WTC11 (cell line): ENCODE measurements around the gene OAS2. TPM values are rescaled to one million over a fixed set of nuclear protein-coding genes. Genes with fewer than 3 reads are reported as not detected.

Experiments
- ATAC-seq: fragments of 200-7000 bp; cut with Tn5 transposase; 2 replicates; pipeline ENCODE4 v1.10.0; 2021; ENCODE audit warnings: mild to moderate bottlenecking, moderate library complexity
- CTCF ChIA-PET: fragments of 300-600 bp; sonication (Branson Sonifier 250); formaldehyde crosslinking; loops from one replicate; lab custom pipeline; 2021; ENCODE audit warnings: antibody characterized with exemption; lab: Charles Lee
- POLR2A ChIA-PET: fragments of 350-600 bp; sonication (Branson Sonifier 250); formaldehyde crosslinking; loops from one replicate; lab custom pipeline; 2021; ENCODE audit warnings: antibody characterized with exemption; lab: Charles Lee
- DNase-seq: peaks from one replicate; pipeline ENCODE4 v3.0.0; 2021; ENCODE audit warnings: low spot score
- H3K27ac Mint-ChIP-seq: 2 replicates; pipeline ENCODE4 v1.8.0; 2021; ENCODE audit warnings: mixed read lengths
- H3K27me3 Mint-ChIP-seq: 2 replicates; pipeline ENCODE4 v1.8.0; 2021; ENCODE audit warnings: low read depth, mild to moderate bottlenecking, moderate library complexity, mixed read lengths
- H3K36me3 Mint-ChIP-seq: 2 replicates; pipeline ENCODE4 v1.8.0; 2021; ENCODE audit warnings: mixed read lengths
- H3K4me1 Mint-ChIP-seq: 2 replicates; pipeline ENCODE4 v1.8.0; 2022; ENCODE audit warnings: mixed read lengths
- H3K4me3 Mint-ChIP-seq: 2 replicates; pipeline ENCODE4 v1.8.0; 2021; ENCODE audit warnings: mild to moderate bottlenecking, moderate library complexity, mixed read lengths
- H3K9me3 Mint-ChIP-seq: 2 replicates; pipeline ENCODE4 v1.8.0; 2021; ENCODE audit warnings: mixed read lengths
- CREM ChIP-seq: sonication (generic); formaldehyde crosslinking; IDR thresholded peaks from 2 replicates; pipeline ENCODE4 v1.8.1; 2022; ENCODE audit warnings: mild to moderate bottlenecking, missing genetic modification reagents, moderate library complexity
- FOXP1 ChIP-seq: sonication (generic); formaldehyde crosslinking; IDR thresholded peaks from 2 replicates; pipeline ENCODE4 v1.8.0; 2022; ENCODE audit warnings: missing genetic modification reagents, mild to moderate bottlenecking, moderate library complexity, borderline replicate concordance
- JAZF1 ChIP-seq: fragments of 250-450 bp; sonication (Bioruptor Pico); IDR thresholded peaks from 2 replicates; pipeline ENCODE4 v1.9.0; 2021; ENCODE audit warnings: moderate library complexity, mild to moderate bottlenecking, inconsistent platforms
- KAT7 ChIP-seq: sonication (generic); formaldehyde crosslinking; IDR thresholded peaks from 2 replicates; pipeline ENCODE4 v1.8.1; 2023; ENCODE audit warnings: missing genetic modification reagents, mild to moderate bottlenecking, borderline replicate concordance
- MXD4 ChIP-seq: fragments of 250-450 bp; sonication (Bioruptor Pico); IDR thresholded peaks from 2 replicates; pipeline ENCODE4 v1.8.0; 2021; ENCODE audit warnings: mild to moderate bottlenecking, moderate library complexity, borderline replicate concordance
- NFE2L1 ChIP-seq: sonication (generic); formaldehyde crosslinking; IDR thresholded peaks from 2 replicates; pipeline ENCODE4 v1.8.1; 2023; ENCODE audit warnings: missing genetic modification reagents
- NR2C2 ChIP-seq: sonication (generic); formaldehyde crosslinking; IDR thresholded peaks from 2 replicates; pipeline ENCODE4 v1.8.0; 2022; ENCODE audit warnings: mild to moderate bottlenecking, missing genetic modification reagents
- NR3C1 ChIP-seq: sonication (generic); formaldehyde crosslinking; conservative IDR thresholded peaks from 2 replicates; pipeline ENCODE4 v1.8.1; 2023; ENCODE audit warnings: low read depth, mild to moderate bottlenecking, missing genetic modification reagents
- OVOL2 ChIP-seq: fragments of 250-450 bp; sonication (Bioruptor Pico); IDR thresholded peaks from 2 replicates; pipeline ENCODE4 v1.9.0; 2021; ENCODE audit warnings: mild to moderate bottlenecking, borderline replicate concordance
- SP1 ChIP-seq: sonication (generic); formaldehyde crosslinking; conservative IDR thresholded peaks from 2 replicates; pipeline ENCODE4 v1.8.1; 2022; ENCODE audit warnings: missing genetic modification reagents
- TEAD1 ChIP-seq: sonication (generic); formaldehyde crosslinking; IDR thresholded peaks from 2 replicates; pipeline ENCODE4 v1.8.0; 2022; ENCODE audit warnings: mild to moderate bottlenecking, missing genetic modification reagents
- ZBTB21 ChIP-seq: sonication (generic); formaldehyde crosslinking; IDR thresholded peaks from 2 replicates; pipeline ENCODE4 v1.8.1; 2023; ENCODE audit warnings: mild to moderate bottlenecking, missing genetic modification reagents, borderline replicate concordance
- ZNF121 ChIP-seq: sonication (generic); formaldehyde crosslinking; IDR thresholded peaks from 2 replicates; pipeline ENCODE4 v1.8.0; 2023; ENCODE audit warnings: missing genetic modification reagents
- total RNA-seq: library from RNA; stranded (reverse); gene quantifications from 3 replicates; pipeline ENCODE4 v1.2.3, GENCODE V29; 2021
- TF ChIP-seq, protein P1 (sequence below): sonication (generic); formaldehyde crosslinking; conservative IDR thresholded peaks from 2 replicates; pipeline ENCODE4 v1.8.1; 2023; ENCODE audit warnings: mild to moderate bottlenecking, low read depth, missing genetic modification reagents, moderate library complexity
- TF ChIP-seq, protein P2 (sequence below): fragments of 250-450 bp; sonication (Bioruptor Pico); IDR thresholded peaks from 2 replicates; pipeline ENCODE4 v1.9.0; 2021; ENCODE audit warnings: mild to moderate bottlenecking, borderline replicate concordance
- TF ChIP-seq, protein P3 (sequence below): sonication (generic); formaldehyde crosslinking; IDR thresholded peaks from 2 replicates; pipeline ENCODE4 v1.8.0; 2023; ENCODE audit warnings: missing genetic modification reagents
- TF ChIP-seq, protein P4 (sequence below): sonication (generic); formaldehyde crosslinking; IDR thresholded peaks from 2 replicates; pipeline ENCODE4 v1.8.0; 2022; ENCODE audit warnings: mild to moderate bottlenecking, missing genetic modification reagents
- TF ChIP-seq, protein P5 (sequence below): sonication (generic); formaldehyde crosslinking; conservative IDR thresholded peaks from 2 replicates; pipeline ENCODE4 v1.8.1; 2022; ENCODE audit warnings: mild to moderate bottlenecking, missing genetic modification reagents
- TF ChIP-seq, protein P6 (sequence below): fragments of 250-450 bp; sonication (Bioruptor Pico); IDR thresholded peaks from 2 replicates; pipeline ENCODE4 v1.9.0; 2021; ENCODE audit warnings: mild to moderate bottlenecking
- TF ChIP-seq, protein P7 (sequence below): fragments of 250-450 bp; sonication (Bioruptor Pico); IDR thresholded peaks from 2 replicates; pipeline ENCODE4 v2.1.2; 2022; ENCODE audit warnings: mild to moderate bottlenecking, moderate library complexity

Gene OAS2
- total RNA-seq, 1 experiment from 2014 or later: 0.28 TPM

DNA sequence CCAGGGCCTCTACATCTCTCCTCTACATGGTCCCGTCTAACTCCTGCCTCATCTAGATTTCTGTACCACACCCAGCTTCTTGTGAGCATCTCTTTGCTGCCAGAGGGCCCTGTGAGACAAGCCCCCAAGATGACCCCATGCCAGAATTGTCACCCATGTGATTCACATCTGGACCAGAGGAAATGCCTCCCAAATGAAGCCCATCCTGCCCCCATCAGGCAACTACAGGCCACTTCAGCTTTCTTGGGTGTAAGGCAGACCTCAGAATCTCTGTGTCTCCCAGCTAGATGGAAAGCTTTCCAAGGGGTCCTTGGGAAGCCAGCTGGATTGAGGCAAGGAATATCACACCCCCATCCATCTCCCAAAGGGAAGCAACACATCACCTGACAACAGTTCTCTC lies 49.3 kb upstream of the OAS2 start:
- Mint-ChIP-seq H3K27ac (no peak overlapping the region), H3K4me1 (peaks cover 9% of the 10 kb centered on the region)

DNA sequence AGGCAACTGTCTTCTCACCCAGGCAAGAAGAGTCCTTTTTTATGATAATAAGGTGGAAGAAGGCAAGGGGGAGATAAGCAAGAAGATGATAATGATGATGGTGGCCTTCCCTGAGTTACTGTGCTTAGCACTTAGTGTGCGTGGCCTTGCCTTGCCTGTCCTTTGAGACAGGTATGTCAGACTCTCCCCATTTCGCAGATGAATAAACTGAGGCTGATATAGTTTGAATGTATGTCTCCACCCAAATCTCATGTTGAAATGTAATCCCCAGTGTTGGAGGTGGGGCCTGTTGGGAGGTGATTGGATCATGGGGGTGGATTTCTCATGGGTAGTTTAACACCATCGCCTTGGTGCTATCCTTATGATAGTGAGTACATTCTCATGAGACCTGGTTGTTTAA lies 48.6 kb upstream of the OAS2 start:
- H3K27me3 Mint-ChIP-seq: peaks cover 14% of the 10 kb centered on the region
- ATAC-seq (no peak), DNase-seq (no peak)
- H3K27ac Mint-ChIP-seq: no peak overlapping the region
- H3K9me3 Mint-ChIP-seq: peaks cover 25% of the 10 kb centered on the region
- H3K4me3 Mint-ChIP-seq: no peak overlapping the region
- CTCF ChIA-PET: interaction anchor here (0.6 to 1.7 kb wide), 4 partner anchors 14 to 143 kb away, joined by 3 to 8 read pairs (median 4); no protein-coding TSS in a partner anchor
- H3K36me3 Mint-ChIP-seq: peaks cover 16% of the 10 kb centered on the region
- POLR2A ChIA-PET: no interaction called here
- peaks cover 9% of the 10 kb centered on the region for H3K4me1 Mint-ChIP-seq
- TF ChIP-seq SP1: no peak
- no peak for TF ChIP-seq JAZF1 (CRISPR knock-in tag)
- TF ChIP-seq, protein P1, sequence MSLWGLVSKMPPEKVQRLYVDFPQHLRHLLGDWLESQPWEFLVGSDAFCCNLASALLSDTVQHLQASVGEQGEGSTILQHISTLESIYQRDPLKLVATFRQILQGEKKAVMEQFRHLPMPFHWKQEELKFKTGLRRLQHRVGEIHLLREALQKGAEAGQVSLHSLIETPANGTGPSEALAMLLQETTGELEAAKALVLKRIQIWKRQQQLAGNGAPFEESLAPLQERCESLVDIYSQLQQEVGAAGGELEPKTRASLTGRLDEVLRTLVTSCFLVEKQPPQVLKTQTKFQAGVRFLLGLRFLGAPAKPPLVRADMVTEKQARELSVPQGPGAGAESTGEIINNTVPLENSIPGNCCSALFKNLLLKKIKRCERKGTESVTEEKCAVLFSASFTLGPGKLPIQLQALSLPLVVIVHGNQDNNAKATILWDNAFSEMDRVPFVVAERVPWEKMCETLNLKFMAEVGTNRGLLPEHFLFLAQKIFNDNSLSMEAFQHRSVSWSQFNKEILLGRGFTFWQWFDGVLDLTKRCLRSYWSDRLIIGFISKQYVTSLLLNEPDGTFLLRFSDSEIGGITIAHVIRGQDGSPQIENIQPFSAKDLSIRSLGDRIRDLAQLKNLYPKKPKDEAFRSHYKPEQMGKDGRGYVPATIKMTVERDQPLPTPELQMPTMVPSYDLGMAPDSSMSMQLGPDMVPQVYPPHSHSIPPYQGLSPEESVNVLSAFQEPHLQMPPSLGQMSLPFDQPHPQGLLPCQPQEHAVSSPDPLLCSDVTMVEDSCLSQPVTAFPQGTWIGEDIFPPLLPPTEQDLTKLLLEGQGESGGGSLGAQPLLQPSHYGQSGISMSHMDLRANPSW (CRISPR knock-in tag): no peak
- TF ChIP-seq, protein P2, sequence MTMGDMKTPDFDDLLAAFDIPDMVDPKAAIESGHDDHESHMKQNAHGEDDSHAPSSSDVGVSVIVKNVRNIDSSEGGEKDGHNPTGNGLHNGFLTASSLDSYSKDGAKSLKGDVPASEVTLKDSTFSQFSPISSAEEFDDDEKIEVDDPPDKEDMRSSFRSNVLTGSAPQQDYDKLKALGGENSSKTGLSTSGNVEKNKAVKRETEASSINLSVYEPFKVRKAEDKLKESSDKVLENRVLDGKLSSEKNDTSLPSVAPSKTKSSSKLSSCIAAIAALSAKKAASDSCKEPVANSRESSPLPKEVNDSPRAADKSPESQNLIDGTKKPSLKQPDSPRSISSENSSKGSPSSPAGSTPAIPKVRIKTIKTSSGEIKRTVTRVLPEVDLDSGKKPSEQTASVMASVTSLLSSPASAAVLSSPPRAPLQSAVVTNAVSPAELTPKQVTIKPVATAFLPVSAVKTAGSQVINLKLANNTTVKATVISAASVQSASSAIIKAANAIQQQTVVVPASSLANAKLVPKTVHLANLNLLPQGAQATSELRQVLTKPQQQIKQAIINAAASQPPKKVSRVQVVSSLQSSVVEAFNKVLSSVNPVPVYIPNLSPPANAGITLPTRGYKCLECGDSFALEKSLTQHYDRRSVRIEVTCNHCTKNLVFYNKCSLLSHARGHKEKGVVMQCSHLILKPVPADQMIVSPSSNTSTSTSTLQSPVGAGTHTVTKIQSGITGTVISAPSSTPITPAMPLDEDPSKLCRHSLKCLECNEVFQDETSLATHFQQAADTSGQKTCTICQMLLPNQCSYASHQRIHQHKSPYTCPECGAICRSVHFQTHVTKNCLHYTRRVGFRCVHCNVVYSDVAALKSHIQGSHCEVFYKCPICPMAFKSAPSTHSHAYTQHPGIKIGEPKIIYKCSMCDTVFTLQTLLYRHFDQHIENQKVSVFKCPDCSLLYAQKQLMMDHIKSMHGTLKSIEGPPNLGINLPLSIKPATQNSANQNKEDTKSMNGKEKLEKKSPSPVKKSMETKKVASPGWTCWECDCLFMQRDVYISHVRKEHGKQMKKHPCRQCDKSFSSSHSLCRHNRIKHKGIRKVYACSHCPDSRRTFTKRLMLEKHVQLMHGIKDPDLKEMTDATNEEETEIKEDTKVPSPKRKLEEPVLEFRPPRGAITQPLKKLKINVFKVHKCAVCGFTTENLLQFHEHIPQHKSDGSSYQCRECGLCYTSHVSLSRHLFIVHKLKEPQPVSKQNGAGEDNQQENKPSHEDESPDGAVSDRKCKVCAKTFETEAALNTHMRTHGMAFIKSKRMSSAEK (CRISPR knock-in tag): no peak

More for the DNA sequence above, 49.3 kb upstream of the OAS2 start:
- TF ChIP-seq OVOL2 (CRISPR knock-in tag) (no peak), TEAD1 (CRISPR knock-in tag) (no peak), NR2C2 (no peak), CREM (CRISPR knock-in tag) (no peak), ZBTB21 (no peak), KAT7 (CRISPR knock-in tag) (no peak), FOXP1 (CRISPR knock-in tag) (no peak), MXD4 (CRISPR knock-in tag) (no peak), ZNF121 (no peak), NR3C1 (no peak), NFE2L1 (no peak)
- TF ChIP-seq, protein P3, sequence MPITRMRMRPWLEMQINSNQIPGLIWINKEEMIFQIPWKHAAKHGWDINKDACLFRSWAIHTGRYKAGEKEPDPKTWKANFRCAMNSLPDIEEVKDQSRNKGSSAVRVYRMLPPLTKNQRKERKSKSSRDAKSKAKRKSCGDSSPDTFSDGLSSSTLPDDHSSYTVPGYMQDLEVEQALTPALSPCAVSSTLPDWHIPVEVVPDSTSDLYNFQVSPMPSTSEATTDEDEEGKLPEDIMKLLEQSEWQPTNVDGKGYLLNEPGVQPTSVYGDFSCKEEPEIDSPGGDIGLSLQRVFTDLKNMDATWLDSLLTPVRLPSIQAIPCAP (CRISPR knock-in tag): no peak
- TF ChIP-seq, protein P4, sequence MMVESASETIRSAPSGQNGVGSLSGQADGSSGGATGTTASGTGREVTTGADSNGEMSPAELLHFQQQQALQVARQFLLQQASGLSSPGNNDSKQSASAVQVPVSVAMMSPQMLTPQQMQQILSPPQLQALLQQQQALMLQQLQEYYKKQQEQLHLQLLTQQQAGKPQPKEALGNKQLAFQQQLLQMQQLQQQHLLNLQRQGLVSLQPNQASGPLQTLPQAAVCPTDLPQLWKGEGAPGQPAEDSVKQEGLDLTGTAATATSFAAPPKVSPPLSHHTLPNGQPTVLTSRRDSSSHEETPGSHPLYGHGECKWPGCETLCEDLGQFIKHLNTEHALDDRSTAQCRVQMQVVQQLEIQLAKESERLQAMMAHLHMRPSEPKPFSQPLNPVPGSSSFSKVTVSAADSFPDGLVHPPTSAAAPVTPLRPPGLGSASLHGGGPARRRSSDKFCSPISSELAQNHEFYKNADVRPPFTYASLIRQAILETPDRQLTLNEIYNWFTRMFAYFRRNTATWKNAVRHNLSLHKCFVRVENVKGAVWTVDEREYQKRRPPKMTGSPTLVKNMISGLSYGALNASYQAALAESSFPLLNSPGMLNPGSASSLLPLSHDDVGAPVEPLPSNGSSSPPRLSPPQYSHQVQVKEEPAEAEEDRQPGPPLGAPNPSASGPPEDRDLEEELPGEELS (CRISPR knock-in tag): no peak
- TF ChIP-seq, protein P2 (CRISPR knock-in tag): no peak
- TF ChIP-seq, protein P5, sequence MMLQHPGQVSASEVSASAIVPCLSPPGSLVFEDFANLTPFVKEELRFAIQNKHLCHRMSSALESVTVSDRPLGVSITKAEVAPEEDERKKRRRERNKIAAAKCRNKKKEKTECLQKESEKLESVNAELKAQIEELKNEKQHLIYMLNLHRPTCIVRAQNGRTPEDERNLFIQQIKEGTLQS (CRISPR knock-in tag): no peak
- TF ChIP-seq, protein P6, sequence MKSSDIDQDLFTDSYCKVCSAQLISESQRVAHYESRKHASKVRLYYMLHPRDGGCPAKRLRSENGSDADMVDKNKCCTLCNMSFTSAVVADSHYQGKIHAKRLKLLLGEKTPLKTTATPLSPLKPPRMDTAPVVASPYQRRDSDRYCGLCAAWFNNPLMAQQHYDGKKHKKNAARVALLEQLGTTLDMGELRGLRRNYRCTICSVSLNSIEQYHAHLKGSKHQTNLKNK (CRISPR knock-in tag): no peak
- TF ChIP-seq, protein P7, sequence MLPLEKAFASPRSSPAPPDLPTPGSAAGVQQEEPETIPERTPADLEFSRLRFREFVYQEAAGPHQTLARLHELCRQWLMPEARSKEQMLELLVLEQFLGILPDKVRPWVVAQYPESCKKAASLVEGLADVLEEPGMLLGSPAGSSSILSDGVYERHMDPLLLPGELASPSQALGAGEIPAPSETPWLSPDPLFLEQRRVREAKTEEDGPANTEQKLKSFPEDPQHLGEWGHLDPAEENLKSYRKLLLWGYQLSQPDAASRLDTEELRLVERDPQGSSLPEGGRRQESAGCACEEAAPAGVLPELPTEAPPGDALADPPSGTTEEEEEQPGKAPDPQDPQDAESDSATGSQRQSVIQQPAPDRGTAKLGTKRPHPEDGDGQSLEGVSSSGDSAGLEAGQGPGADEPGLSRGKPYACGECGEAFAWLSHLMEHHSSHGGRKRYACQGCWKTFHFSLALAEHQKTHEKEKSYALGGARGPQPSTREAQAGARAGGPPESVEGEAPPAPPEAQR (CRISPR knock-in tag): no peak
- H3K4me3 Mint-ChIP-seq: no peak overlapping the region
- ChIA-PET CTCF (interaction anchor here (0.6 to 1.0 kb wide), 3 partner anchors 15 to 144 kb away, joined by 3 to 8 read pairs (median 3); no protein-coding TSS in a partner anchor), POLR2A (no interaction called here)
- no peak; the same call in 1 of the 2 replicates for ATAC-seq
- peaks cover 16% of the 10 kb centered on the region for H3K36me3 Mint-ChIP-seq
- H3K27me3 Mint-ChIP-seq: peaks cover 17% of the 10 kb centered on the region
- H3K9me3 Mint-ChIP-seq: peaks cover 25% of the 10 kb centered on the region
- DNase-seq: no peak
